Cerebellar nuclear complex (tissue), 1 donor: Measurements from ENCODE around the gene IL1RL2.

Experiments
- DNase-seq, 2 experiments: peaks; one replicate each; lab custom pipeline; 2025; lab: John Stamatoyannopoulos, UW

Gene IL1RL2

DNA sequence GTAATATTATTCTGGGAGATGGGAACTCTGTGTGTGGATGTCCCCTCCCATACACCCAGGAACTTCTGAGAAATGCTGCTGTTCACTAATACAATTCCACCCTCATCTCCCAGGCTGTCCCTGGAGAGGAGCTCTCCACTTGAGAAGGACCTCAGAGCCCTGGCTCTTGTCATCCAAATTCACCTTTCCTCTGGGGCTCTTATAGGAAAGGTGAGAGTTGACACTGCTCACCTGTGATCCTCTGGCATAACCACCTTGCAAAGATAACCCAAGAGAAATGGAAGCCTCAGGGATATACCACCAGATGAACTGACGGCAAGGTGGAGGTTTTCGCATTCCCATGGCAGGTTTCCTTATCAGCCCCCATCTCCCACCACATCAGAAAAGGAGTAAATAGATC lies 52.0 kb downstream of the IL1RL2 start:
- no peak for DNase-seq

GRCh38 chr2:102239344-102239743 lies 52.5 kb downstream of the IL1RL2 start:
- no peak for DNase-seq

- DNase-seq: no peak
These were observed 54.0 kb downstream of the IL1RL2 start for GRCh38 chr2:102240640-102241370.

DNA sequence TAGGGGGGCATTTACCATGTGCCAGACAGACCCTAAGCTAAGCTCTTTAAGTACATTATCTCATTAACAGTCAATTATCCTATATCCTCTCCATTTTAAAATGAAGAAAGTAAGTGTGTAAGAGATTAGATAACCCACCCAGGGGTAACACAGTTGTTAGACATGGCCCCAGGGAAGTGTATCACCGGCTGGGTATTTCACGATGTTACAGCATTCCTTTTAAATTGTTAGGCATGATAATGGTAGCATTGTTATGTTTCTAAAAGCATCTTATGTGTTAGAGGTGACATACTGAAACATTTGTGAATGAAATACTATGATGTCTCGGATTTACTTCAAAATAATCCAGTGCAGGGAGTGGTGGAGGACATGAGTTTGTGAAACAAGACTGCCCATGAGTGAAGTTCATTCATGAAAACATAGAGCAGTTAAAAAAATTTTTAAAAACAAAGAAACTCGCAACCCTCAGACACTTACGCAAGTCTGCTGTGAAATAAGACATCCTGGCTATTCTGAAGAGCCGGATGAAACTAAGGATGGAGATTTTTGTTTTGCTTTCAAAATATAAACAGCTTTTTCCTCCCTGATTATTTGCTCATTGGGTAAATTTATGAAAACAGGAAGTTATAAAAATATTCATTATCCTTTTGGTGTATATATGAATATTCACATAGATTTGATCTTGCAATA lies 54.9 kb downstream of the IL1RL2 start:
- no peak for DNase-seq

DNA sequence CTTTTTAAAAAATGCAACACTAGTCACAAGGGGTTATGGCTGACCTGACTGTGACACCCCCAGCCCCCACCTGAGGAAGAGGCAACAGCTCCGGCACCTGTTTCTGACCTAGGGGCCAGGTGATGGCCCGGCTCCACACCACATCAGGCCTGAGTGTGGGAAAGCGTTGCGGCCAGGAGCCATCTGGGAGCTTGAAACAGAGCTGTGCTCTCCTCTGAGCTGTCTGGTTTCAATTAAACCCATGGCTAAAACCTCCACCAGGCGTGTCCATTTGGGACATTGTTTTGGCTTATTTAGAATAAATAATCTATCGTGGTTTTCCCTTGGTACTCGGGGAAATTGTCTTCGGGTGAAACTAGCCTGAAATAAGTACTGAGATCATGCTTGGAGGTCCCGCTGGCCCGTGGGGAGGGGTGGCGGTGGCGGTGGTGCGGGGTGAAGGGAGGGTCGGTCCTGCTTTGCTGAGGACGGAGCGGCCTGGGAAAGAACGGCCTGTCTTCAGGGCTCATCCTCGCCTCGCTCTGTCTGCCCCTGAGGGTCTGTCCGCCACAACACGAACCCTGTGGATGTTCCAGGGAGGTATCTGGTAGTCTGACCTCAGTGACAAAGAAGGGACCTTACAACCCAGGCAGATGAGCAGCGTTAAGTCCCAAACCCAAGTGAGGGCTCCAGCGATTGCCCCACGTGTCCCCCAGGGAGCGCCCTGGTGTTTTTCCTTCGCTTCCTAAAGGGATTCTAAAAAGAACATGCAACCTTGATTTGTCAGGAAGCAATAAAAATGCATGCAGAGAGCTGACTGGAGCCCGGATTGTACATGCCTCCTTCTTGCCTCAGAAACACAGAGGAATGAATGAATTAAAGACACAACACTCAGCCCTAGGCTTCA lies 58.7 kb downstream of the IL1RL2 start:
- DNase-seq: no peak

- DNase-seq: no peak
These were observed 63.5 kb downstream of the IL1RL2 start for GRCh38 chr2:102250278-102250821.

DNA sequence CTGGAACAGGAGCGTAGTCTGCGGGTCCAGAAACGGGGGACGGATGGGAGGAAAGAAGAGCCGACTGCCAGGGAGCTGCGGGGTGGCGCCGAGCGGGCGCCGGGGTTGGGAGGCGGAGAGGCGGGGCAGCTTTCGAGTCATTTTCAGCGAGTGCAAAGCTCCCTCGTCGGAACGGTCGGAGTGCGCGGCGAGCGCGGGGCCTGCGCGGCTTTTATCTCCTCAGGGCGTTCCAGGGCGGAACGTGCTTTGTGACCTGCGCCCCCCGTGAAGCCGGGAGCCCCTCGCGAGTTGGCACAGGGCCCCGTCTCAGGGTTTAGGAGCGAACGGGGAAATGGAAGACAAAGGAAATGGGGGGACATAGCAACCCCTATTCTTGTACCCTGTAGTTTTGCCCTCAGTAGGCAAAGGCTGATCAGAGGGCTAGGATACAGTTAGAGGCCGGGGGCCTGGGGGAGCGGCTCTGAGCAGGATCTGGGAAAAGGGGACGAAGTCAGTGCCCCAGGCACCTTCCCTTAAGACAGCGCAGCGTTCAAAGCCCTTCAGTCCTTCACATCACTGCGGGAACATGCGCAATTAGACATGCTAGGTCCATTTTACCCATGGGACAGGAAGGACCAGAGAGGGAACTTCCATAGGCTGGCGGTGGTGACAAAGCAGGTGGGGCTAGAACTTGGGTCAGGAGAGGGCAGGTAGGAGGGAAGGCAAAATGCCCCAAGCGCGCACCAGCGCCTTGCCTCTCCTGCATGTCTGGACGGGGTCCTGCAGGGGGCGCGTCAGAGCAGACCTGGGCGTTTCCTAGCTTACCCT lies 64.4 kb downstream of the IL1RL2 start:
- DNase-seq: no peak

DNA sequence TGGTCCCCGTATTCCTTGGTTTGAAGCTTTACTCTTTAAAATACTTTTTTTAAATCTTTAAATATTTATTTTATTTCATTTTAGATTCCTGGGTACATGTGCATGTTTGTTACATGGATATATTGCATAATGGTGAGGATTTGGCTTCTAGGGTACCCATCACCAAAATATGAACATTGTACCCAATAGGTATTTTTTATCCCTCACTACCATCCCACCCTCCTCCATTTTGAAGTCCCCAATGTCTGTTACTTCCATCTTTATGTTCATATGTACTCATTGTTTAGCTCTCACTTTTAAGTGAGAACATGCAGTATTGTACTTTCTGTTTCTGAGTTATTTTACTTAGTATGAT lies 65.0 kb downstream of the IL1RL2 start:
- no peak for DNase-seq

- DNase-seq: no peak
These were observed 65.4 kb downstream of the IL1RL2 start for GRCh38 chr2:102252236-102252635.

- no peak for DNase-seq
These were observed 66.4 kb downstream of the IL1RL2 start for GRCh38 chr2:102253140-102253752.

DNA sequence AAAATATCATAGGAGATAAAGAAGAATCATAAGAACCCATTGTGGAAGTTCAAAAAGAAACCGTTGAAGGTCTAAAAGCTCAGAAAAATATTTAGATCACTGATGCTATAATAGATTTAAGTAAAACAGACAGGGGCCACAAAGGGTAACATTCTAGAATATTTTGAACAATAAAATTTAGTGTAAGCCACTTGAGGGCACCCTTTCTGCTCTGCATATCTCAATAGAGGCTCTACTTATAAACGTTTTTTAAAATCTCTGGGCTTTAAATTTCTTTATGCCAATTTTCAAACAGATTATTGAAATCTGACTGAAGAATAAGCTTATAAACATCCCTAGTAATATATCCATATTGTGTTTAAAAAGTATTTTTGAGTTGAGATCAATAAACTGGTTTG lies 66.9 kb downstream of the IL1RL2 start:
- no peak for DNase-seq

DNA sequence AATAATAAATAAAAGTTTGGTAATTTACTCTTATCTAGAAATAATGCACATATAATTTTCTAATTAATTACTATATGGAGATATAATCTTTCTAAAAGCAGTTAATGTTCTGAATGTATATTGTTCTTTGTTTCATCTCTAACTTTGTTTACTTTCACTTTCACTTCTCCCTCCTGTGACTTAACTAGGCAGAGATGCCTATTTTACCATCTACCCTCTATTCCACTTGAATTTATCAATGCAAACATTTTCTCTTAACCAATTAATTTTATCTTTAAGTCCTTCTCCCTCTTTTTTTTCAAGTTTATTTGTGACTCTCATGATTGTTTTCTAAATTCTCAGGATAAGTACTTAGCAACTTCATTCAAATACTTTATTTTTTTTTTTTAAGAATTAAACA lies 69.5 kb downstream of the IL1RL2 start:
- no peak for DNase-seq

DNA sequence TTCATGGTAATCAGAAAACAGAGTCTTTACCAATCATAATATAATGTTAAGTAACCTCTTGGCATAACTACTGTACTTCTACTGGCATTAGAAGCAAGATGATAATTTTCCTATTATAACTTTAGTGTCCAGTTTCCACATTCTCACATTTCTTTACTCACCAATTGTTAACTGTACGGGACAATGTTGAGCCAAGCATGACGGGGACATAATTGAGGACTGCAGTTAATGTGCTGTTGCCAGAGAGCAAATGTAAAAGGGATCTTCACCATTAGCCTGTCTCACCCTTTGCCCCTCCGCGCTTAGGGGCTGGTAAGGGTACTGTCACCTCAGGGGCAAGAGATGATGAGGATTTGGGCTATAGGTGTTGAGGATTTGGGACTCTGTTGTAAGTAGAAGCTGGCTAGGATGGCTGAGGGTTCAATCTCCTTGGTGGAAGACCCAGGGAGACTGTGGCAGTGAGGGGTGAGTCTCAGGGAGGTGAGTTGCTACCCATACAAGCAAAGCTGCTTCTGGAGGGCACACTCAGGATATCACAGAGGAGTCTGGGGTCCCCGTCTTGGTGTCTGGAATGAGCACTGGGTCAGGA lies 70.1 kb downstream of the IL1RL2 start:
- no peak for DNase-seq

- no peak for DNase-seq
These were observed 71.2 kb downstream of the IL1RL2 start for GRCh38 chr2:102258025-102258385.

DNA sequence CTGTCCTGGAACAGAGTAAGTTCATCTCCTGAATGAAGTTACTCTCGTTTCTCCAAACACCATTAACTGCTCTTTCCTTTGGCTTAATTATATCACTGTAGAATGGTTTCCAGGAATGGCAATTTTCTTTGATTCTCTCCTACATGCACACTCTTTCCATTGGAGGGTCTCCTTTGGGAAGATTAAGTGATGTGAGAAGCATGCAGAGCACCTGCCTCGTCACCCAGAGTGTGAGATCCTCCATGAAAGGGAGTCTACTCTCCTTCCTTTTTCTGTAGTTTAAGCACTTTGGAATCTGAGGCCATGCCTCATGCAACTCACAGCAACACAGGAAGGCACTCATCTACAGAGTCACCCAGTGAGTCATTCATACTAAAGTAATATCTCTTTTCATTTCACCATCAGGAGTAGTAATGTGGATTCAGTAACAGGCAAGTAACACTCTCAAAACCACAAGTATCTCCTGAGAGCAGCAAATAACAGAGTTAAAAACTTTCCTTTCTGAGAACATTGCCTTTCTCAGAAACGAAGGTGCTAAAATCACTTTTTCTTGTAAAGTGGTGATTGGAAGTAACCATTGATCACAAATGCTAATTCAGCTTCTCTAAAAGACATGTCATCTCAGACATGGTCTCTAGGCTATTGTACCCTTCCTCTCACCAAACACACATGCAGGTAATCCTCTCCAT lies 71.7 kb downstream of the IL1RL2 start:
- DNase-seq: no peak

- DNase-seq: no peak
These were observed 74.8 kb downstream of the IL1RL2 start for GRCh38 chr2:102261467-102262135.

- no peak for DNase-seq
These were observed 75.7 kb downstream of the IL1RL2 start for GRCh38 chr2:102262216-102263129.

DNA sequence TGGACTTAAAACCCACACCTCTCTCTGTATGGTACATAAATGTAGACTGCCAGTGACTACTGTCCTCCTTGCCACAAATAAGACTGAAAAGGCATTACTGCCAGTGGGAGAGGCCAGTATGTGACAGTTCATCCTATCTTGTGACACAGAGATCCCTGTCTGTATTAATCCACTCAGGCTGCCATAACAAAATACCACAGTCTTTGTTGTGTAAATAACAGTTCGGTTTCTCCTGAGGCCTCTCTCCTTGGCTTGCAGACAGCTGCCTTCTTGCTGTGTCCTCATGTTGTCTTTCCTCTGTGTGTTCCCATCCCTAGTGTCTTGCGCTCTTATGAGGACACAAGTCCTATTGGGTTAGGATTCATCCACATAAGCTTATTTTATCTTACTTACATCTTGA lies 78.1 kb downstream of the IL1RL2 start:
- DNase-seq: no peak

- DNase-seq: no peak
These were observed 79.4 kb downstream of the IL1RL2 start for GRCh38 chr2:102266204-102266603.
